ENCODE data around the gene SERP2.

The SERP2 gene

DNA sequence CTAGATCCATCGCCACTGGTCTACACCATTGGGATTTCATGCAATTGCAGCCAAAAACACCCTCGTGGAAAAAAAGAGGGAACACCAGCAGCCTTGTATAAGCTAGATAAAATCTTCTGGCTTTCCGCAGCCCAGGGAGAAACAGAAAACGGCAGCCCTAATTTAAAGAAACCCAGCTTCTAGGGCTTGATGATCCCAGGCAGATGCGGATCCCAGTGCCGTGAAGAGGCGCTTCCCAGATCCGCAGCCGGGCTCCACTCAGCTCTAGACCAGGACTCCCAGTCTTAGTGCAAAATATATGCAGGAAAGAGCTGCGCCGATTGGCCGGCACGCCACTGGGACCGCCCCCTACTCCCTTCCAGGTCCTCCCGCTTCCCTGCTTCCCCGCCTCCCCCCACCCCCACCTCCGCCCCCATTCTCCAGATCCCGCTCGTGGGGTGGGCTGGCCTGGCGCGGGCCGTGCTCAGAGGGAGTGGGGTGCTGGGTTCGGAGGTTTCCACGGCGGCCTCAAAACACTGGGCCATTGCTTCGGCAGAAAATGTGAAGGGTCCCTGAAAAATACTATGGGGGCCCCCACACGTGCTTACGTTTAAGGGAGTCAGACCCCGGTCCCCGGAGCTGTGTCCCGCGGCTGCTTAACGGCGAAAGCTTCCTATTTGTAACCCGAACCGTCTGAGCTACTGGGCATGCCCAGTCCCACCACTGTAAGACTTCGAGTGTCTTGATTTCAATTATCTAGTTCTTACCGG is 63.1 kb downstream of the SERP2 start:
- DNase-seq: peak; percentile 32

DNA sequence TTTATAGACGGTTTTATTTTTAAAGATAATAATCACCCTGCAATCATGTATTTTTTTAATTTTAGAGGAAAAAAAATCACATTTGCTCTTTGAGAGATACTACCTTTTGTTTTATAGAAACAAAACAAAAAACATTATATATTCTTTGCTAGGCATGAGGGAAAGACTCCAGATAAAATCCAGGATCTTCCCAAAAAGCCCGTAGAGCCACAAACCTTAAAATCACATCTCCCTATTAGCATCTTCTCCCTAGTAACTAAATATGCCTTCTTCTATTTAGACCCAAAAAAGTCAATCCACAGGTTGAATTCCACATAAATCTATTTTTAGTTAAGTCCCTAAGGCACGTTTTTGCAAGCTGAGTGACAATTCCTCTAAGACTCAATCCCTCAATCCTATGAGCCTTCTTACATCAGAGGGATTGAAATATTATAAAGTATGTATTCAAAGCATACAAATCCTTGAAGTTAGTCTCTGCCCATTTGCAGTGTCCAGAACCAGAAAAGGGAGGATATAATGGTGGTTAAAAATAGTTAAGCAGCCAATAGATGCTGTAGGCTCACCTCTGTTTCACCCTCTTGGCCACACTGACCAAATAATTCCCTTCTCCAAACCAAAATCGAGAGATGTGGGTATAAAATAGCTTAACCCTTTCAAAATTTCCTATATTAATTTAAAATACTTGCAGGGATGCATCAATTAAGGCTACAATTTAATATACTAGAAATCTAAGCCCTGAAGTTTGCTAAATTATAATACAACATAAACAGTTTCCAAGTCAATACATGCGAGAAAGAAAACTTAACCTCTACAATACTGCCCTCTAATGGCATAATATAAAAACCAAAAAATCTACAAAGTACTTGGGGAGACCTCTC is 64.0 kb downstream of the SERP2 start:
- DNase-seq: peak; percentile 54

DNA sequence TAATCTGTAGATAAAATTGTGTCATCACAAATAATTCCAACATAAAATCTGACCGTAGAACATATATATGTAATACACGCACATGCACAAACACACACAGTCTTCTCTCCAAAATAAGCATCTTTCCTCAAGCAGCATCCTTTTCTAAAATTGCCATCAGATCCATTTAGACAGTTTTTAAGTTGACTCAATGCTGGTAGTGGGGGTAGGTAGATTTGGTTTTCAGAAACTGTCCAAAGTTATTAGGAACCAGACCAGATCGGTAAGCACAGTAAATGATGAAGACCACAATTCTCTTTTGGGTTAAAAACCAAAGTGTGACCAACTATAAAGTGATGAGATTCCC is 64.6 kb downstream of the SERP2 start:
- no peak for DNase-seq

DNA sequence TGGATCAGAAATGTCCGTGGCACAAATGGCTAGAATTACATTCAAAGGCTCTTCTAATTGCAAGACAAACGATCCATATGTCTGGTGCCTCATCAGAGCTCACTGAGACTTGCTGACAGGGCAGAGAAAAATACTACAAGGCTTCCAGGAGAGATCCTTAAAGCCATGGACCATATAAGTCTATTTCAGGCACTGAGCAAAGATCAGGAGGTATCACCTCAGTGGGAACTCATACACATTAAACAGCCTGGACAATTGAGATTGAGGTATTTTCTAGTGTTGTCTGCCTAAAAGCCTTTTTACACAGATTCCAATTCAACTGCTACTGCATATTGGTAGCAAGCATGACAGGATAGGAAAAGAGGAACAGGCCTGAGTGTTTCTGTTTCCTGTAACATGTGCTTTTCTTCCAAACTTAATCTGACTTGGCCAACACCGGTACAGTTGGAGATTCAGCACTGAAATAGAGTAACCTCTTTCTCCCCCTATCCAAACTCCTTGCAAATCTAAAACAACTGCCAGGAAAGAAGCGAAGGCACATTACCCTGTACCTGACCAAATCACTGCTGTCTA is 65.9 kb downstream of the SERP2 start:
- DNase-seq: no peak

DNA sequence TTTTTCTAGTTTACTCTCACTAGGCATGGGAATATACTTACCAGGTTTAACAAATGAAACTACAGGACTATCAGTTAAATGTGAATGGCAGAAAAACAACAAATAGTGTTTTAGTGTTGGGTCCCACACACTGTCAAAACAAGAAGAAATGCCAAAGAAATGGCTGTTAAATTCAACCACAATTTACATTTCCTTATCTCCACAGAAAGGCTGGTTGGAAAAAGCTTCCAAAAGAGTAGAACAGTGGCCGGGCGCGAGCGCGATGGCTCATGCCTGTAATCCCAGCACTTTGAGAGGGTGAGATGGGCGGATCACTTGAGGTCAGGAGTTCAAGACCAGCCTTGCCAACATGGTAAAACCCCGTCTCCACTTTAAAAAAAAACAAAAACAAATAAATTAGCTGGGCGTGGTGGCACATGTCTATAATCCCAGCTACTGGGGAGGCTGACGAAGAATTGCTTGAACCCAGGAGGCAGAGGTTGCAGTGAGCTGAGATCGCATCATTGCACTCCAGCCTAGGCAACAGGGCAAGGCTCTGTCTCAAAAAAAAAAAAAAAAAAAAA is 66.5 kb downstream of the SERP2 start:
- no peak for DNase-seq

All from activated CD4-positive, alpha-beta T cell treated with anti-CD3 and anti-CD28 coated beads, Interleukin-10, Interleukin-2, amounts not matched to agents 100 ng/mL and 50 ng/mL, durations not matched to agents 16 hours and 8 hours (primary cell).